ENCODE data around the gene OLFML2B. TPM values are rescaled to one million over a fixed set of nuclear protein-coding genes. Genes with fewer than 3 reads are reported as not detected.
A peak's percentile ranks its signal among the peaks of the same experiment; 100 is the strongest.

The OLFML2B gene
- polyA plus RNA-seq, 2 of the 4 experiments (the other 2 are of a cell fraction) = 0.10 to 0.79 TPM

- no peak for ATAC-seq
- no peaks in the 10 kb centered on the region for H3K9me3 ChIP-seq
- CTCF ChIA-PET = interaction anchor here (0.6 to 11.5 kb wide), 21 partner anchors 8 to 555 kb away, joined by 3 to 262 read pairs (median 6); partner anchors contain the start of genes DUSP12 and OLFML2B
- POLR2A ChIA-PET = interaction anchor here (1.9 kb wide), 1 partner anchor 243 kb away, joined by 15 read pairs; no protein-coding TSS in a partner anchor
- no peak for TF ChIP-seq CBX2 (IDR thresholded peaks at IDR 0.05; ENCODE audit: borderline replicate concordance, low read depth)
- no peak for TF ChIP-seq EHF (CRISPR knock-in tag; IDR thresholded peaks at IDR 0.05)
- no peak for TF ChIP-seq MAFK (IDR thresholded peaks at IDR 0.05; ENCODE audit: partially characterized antibody)
- no peak for TF ChIP-seq JUNB (IDR thresholded peaks at IDR 0.05)
- no peak for TF ChIP-seq NPAS2 (CRISPR knock-in tag; IDR thresholded peaks at IDR 0.05; ENCODE audit: borderline replicate concordance)
- TF ChIP-seq JUN (IDR thresholded peaks at IDR 0.05) = no peak
- TF ChIP-seq FOXS1 (CRISPR knock-in tag; IDR thresholded peaks at IDR 0.05) = no peak
- TF ChIP-seq NFE2L2 (conservative IDR thresholded peaks at IDR 0.05; ENCODE audit: low read length) = no peak
- no peak for TF ChIP-seq BHLHE40 (IDR thresholded peaks at IDR 0.05; ENCODE audit: low read depth, low read length)
- TF ChIP-seq HOXB13 (CRISPR knock-in tag; IDR thresholded peaks at IDR 0.05; ENCODE audit: low read depth) = no peak
- no peak for TF ChIP-seq ESRRA (IDR thresholded peaks at IDR 0.05; ENCODE audit: borderline replicate concordance, low read length)
- no peak for TF ChIP-seq KDM5A (IDR thresholded peaks at IDR 0.05)
- no peak for TF ChIP-seq POLR2A (IDR thresholded peaks at IDR 0.05; ENCODE audit: low read length)
- no peak for TF ChIP-seq FOSL2 (IDR thresholded peaks at IDR 0.05)
- no peak for TF ChIP-seq FOSL2 (CRISPR knock-in tag; IDR thresholded peaks at IDR 0.05)
- no peak for TF ChIP-seq MYC (IDR thresholded peaks at IDR 0.05; ENCODE audit: borderline replicate concordance, low read length)
- TF ChIP-seq HOXA7 (CRISPR knock-in tag; IDR thresholded peaks at IDR 0.05) = no peak
- TF ChIP-seq PHF8 (IDR thresholded peaks at IDR 0.05; ENCODE audit: borderline replicate concordance, low read depth) = no peak
- no peak for TF ChIP-seq POLR2AphosphoS2 (conservative IDR thresholded peaks at IDR 0.05; ENCODE audit: low read length)
- peaks cover 6% of the 10 kb centered on the region; the same call in 2 of the 3 replicates for H3K4me1 ChIP-seq
- H3K27ac ChIP-seq = no peak overlapping the region
- FAIRE-seq = peak; percentile 39
- WGBS (ENCODE audit: missing lambda C conversion rate) = 95% methylated on average over 1 of the region's 1 CpG
- no peak overlapping the region for H3K4me3 ChIP-seq
- DNase-seq (ENCODE audit: low read depth in 1 of 2, low spot score in 1 of 2) = no peak
- no peak overlapping the region for H3K4me2 ChIP-seq
Measured at GRCh38 chr1:162036163-162036562, 12.5 kb upstream of the OLFML2B start.

- no peak for TF ChIP-seq FOXS1 (CRISPR knock-in tag; IDR thresholded peaks at IDR 0.05)
- TF ChIP-seq SMC3 (IDR thresholded peaks at IDR 0.05) = no peak
- no peak for TF ChIP-seq RFX5 (IDR thresholded peaks at IDR 0.05)
- TF ChIP-seq POLR2AphosphoS2 (conservative IDR thresholded peaks at IDR 0.05; ENCODE audit: low read length) = no peak
- TF ChIP-seq EP300 (IDR thresholded peaks at IDR 0.05) = no peak
- TF ChIP-seq RAD21 (conservative IDR thresholded peaks at IDR 0.05 in 1 of 2, IDR thresholded peaks at IDR 0.05 in 1 of 2) = no peak
- TF ChIP-seq ELK1 (IDR thresholded peaks at IDR 0.05; ENCODE audit: low read depth, low read length) = no peak
- TF ChIP-seq KDM5A (IDR thresholded peaks at IDR 0.05) = no peak
- TF ChIP-seq BCL3 (IDR thresholded peaks at IDR 0.05) = no peak
- WGBS (ENCODE audit: missing lambda C conversion rate) = 0% methylated on average over 2 of the region's 2 CpGs
- no peak overlapping the region for H3K27ac ChIP-seq
- no peak for ATAC-seq
- peaks cover 6% of the 10 kb centered on the region; the same call in 2 of the 3 replicates for H3K4me1 ChIP-seq
- ChIA-PET POLR2A (no interaction called here), CTCF (interaction anchor here (0.7 to 11.5 kb wide), 5 partner anchors 11 to 242 kb away, joined by 3 to 262 read pairs (median 4); partner anchors contain the start of gene OLFML2B)
- FAIRE-seq = no peak
- H3K4me3 ChIP-seq = no peak overlapping the region
- no peak for DNase-seq (ENCODE audit: low read depth in 1 of 2, low spot score in 1 of 2)
- H3K9me3 ChIP-seq = no peaks in the 10 kb centered on the region
- 0 out of 3 replicates have a peak overlapping the region, but pooled peaks have one; percentile 23 for H3K4me2 ChIP-seq
Measured at GRCh38 chr1:162035241-162035640, 11.6 kb upstream of the OLFML2B start.
